Amygdala (tissue), 56 donors: ENCODE measurements around the gene RNF125.
"Not testable (repeated sequence)": the region's sequence is repeated elsewhere in the genome, so short reads cannot be mapped to it uniquely, and the experiment has no call there.

ENCODE experiments used
- DNase-seq, 56 donors: peaks; one replicate each; lab custom pipeline; 2025; lab: John Stamatoyannopoulos, UW

Gene RNF125

DNA sequence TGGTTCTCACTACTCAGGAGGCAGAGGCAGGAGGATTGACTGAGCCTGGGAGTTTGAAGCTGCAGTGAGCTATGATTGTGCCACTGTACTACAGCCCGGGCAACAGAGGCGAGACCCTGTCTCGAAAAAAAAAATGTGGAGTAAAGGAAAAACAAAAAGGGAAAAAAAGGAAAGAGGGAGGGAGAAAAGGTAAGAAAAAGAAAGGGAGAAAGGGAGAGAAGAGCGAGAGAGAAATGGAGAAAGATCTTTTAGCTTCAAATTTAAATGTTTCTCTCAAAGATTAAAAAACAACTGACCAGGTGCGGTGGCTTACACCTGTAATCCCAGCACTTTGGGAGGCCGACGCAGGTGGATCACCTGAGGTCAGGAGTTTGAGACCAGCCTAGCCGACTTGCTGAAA is 65.2 kb downstream of the RNF125 start:
- DNase-seq, result no peak

DNA sequence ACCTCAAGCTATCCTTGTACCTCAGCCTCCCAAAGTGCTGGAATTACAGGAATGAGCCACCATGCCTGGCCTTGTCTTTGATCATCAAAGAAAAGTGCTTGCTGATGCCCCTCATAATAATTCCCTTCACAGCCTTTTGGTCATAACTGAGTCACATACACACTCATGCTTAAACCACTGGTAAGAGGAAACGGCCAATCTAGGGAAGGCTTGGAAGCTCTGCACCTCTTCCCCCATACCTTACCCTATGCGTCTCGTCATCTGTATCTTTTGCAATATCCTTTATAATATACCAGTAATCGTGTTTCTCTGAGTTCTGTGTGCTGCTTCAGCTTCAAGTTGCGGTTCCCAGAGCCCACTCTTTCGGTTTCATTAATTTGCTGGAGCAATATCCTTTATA is 68.3 kb downstream of the RNF125 start:
- no peak for DNase-seq

DNA sequence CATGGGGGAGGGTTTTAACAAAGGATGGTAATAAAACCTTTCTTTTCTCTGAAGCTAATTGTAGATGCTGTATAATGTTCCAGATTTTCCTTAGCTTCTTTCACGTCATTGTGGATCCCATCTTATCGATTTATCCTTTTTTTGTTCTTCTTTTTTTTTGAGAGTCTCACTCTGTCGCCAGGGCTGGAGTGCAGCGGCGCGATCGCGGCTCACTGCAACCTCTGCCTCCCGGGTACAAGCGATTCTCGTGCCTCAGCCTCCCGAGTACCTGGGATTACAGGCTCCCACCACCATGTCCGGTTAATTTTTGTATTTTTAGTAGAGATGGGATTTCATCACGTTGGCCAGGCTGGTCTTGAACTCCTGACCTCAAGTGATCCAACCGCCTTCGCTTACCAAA is 72.2 kb downstream of the RNF125 start:
- not testable (repeated sequence) for DNase-seq

DNA sequence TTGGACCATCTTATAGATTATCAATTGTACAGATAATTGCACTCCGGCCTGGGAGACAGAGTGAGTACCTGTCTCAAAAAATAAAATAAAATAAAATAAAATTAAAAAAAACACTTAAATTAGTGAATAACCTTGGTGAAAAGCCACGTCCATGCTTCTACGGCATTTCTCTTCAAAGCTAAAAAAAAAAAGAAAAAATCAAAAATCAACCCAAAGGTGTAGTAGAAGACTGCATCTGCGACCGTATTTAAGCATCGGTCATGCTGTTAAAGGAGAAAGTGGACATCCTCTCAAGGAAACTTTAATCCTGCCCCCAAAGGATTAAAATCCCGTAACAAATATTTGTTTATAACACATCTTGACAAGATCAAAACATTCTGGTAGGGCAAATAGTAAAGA is 72.7 kb downstream of the RNF125 start:
- no peak for DNase-seq

DNA sequence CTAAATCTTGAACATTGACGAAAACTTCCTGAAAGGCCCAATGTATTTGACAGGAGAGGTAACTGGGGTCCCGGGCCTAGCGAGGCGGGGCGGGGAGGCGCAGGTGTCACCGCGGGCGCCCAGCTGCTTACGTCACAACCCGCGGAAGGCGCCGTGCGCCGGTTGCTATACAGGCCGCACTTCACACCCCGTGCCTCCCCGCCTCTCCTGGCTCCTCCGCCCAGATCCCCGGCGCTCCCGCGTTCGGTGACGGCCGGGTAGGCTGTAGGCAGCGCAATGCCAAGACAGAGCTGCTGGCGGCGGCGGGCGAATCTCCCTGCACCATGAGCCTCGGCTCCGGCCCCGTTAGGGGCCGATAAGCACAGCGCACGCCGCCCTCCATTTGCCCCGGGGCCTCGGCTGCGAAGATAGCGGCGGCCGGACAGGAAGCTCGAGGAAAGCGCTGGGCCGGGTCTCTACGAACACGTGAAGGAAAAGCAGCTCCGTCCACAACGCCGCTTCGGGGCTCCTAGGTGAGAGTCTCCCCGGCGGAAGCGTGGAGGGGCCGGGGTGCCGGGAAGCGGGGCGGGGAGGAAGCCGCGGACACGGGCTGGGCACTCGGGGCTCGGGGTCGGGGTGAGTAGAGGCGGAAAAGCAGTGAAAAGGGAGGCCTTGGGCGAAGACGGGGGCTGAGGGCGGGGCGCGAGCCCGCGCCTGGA is 73.2 kb downstream of the RNF125 start, which contains the start of gene RNF138:
RNF138 (plus strand) TSS at position 151 of the 698 bp plus-strand sequence. CDS start 903 bp downstream, outside the sequence.
- peak; percentile 23 to 98 (median 76) for DNase-seq

DNA sequence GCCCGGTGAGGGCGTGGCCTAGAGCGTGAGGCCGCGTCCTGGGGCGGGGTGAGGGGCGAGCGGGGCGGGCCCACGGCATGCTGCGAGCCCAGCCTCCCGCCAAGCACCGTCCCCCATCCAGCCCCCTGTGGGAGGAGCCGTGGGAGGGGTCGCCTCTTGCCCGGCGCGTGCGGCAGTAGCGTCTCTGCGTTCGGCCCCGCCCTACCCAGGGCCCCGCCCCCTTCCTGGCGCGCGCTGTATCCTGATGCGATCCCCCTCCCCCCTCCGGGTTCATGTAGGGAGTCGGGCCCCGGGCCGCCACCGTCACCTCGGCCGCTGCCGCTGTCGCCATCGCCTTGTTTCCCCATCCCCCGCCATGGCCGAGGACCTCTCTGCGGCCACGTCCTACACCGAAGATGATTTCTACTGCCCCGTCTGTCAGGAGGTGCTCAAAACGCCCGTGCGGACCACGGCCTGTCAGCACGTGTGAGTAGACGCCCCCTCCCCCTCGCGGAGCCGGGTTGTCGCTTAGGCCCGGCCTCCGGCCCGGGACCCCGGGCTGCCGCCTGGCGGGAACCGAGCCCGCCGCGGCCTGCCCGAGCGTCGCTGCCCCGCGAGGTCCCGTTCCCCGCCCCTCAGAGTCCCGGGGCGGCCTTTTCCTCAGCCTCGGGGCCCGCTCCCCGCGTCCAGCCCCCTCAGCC is 73.9 kb downstream of the RNF125 start:
- peak; percentile 71 to 100 (median 98) for DNase-seq

DNA sequence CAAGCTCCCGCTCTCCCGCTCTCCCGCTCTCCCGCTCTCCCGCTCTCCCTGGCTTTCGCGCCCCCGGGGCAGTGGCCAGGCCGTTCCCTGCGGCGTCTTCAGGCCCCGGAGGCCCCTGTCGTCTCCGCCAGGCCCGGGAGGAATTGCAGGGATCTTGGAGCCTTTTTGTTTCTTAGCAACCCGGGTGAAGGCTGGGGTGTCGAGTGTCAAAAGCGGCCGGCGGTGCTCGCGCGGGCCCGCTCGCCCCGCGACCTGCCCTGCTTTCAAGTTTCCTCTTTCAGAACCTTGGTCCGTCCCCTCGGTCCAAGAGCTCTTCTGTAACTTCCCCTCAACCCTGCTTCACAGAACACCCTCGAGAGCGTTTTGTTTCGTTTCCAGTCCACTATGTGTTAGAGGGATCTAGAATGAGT is 74.5 kb downstream of the RNF125 start:
- DNase-seq, result peak in 44 of 56 donors; percentile 8 to 68 (median 40)

DNA sequence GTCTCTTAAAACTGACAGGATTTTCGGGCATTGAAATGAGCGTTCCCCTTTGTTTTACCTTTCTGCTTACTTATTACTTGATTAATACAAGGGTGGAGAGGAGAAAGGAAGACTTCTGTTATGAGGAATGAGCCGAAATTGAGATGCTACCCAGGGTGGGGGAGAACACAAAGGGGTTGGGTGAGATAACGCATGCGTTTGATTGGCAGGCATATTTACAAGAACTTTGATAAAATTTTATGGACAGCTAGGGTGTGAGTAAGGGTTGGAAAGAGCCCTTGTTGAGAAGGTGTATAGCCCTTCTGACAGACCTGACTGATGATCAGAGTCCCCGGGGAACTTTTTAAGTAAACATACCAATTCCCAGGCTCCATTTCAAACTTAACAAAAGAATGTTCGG is 74.9 kb downstream of the RNF125 start:
- DNase-seq, result no peak

DNA sequence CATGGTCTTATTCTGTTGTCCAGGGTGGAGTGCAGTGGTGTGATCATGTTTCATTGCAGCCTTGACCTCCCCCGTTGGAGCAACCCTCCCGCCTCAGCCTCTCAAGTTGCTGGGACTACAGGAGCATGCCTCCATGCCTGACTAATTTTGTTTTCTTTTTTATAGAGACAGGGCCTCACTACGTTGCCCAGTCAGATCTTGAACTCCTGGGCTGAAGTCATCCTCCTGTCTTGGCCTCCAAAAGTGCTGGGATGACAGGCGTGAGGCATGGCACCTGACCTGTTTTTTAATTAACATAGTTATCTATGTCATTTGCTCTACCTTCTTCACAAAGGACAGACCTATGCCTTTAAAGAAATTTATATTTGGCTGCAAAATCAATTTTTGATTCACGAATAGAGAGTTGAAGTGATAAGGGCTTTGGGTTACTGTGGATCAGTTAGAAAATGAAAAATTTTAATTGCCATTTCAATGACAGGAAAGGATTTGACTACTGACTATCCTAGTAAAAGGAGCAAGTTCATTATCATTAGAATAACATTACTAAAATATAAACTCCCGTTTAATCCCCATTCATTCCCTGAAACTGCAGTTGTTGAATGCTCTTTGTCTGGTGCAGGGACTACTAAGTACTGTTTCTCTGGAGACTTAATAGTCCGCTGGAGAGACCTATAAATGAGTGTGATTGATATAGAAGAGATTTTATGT is 76.7 kb downstream of the RNF125 start:
- no peak for DNase-seq

DNA sequence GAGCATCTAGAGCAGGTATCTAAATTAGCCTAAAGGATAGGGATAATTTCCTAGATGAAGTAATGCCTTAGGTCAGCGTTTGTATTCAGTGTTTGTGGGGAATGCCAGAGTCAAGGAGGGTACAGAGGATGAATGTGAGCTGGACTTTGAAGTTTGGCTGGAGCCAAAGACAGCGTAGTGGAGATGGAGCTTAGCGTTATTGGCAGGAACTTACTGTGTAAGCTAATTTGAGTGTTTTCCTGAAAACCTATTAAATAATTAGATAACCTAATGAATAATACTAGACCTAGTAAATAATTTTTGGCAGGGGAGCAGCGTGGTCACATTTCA is 77.2 kb downstream of the RNF125 start:
- no peak for DNase-seq

DNA sequence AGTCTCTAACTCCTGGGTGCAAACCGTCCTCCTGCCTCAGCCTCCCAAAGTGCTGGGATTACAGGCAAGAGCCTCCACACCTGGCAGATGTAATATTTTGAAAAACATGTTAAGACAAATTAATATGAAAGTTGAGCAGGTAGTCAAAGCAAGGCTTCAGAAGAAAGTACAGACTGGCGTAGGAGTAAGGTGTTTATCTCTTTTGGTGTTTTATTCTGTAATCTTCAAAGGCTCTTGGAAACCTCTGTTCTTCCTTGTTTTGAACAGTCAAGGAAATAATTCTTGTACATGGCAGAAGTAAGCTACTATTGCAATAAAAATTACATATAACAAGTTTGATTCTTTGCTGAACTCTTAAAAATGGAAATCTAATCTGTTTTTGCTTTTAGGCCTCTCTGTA is 78.3 kb downstream of the RNF125 start:
- no peak for DNase-seq

DNA sequence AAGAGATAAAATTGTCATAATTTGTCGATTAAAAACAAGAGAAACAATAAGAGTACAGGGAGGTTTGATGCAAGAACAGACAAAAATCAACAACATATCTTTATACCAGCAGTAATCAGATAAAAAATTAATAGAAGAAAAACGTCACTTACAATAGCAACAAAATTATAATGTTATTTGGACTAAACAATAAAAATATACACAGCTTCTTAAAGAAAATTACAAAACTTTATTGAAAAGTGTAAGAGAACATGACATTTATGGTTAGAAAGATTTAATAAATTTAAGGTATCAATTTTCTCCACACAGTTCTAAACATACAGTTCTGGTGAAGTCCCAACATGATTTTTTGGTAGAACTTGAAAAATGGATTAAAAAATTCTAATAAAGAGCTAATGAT is 85.9 kb downstream of the RNF125 start:
- no peak for DNase-seq

DNA sequence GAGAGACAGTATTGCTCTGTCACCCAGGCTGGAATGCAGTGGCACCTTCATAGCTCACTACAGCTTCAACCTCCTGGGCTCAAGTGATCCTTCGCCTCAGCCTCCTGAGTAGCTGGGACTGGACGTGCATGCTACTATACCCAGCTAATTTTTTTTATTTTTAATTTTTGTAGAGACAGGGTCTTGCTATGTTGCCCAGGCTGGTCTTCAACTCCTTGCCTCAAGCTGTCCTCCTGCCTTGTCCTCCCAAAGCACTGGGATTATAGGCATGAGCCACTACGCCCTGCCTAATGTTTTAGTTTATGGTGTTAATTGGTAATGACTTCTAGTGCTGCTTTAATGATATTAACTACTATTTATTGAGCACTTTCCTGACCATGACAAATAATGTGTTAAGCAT is 91.4 kb downstream of the RNF125 start:
- no peak for DNase-seq

DNA sequence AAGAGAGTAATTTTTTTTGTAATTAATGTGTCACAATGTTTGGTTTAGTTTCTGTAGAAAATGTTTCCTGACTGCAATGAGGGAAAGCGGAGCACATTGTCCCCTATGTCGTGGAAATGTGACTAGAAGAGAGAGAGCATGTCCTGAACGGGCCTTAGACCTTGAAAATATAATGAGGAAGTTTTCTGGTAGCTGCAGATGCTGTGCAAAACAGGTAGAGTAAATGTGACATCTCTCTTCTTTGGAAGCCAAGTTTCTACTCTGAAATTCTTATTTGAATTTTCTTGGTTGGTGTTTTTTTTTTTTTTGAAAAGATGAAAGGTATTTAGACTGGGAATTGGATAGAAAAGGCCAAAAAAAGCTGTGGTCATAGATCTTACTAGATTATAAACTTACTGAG is 93.1 kb downstream of the RNF125 start:
- no peak for DNase-seq

DNA sequence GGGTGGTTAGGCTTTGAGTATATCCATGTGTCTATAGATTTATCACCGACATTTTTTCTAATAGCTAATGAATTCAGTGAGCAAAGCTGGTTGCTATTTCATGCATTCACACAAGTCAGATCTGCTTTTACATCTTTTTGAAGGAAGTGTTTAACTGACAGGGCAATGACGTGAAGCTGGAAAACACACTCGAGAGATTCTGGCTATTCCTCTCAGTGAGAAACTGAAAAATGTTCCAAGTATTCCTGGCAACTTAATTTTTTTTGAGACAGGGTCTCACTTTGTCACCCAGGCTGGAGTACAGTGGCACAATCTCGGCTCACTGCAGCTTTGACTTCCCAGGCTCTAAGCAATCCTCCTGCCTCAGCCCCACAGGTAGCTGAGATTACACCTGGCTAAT is 94.2 kb downstream of the RNF125 start:
- DNase-seq, result no peak

DNA sequence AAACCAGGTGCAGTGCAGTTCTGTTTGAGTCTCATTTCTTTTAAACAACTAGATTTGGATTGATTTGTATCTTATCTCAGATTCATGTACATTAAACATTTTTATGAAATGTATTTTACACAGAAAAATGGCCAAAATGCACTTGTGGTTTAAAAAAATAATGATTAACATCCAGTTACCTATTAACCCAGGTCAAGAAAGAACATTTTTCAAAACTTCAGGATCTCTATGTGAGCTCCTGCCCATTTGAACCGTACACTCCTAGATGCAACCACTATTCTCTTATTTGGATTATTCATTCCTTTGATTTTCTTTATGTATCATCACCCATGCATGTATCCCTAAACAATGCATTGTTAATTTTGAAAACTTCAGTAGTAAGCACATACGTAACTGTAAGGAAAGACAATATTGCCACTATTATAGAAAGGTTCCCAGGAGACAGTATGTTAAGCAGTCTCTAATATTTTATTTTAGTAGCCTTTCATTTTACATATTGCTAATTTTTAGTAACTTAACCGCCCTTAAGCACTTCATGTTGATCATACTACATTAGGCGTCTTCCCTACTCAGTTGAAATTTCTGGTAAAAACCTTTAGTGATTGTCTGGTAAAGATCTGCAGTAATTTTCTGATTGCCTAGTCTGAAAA is 95.8 kb downstream of the RNF125 start:
- no peak for DNase-seq

DNA sequence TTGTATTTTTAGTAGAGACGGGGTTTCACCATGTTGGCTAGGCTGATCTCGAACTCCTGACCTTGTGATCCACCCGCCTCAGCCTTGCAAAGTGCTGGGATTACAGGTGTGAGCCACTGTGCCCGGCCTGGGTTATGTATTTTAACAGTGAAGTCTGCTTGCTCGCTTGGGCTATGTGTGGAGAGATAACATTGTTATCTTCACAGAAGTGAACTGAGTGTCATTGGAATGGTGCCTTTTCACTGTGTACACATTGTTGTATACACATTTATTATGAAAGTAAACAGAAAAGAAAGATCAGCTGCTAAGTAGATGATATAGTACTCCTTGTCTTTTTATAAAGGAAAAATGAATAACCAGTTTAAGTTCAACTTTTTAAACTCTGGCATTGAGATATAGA is 103.4 kb downstream of the RNF125 start:
- DNase-seq, result no peak
